OCI-LY7 (cell line): Measurements from ENCODE around the gene PTPRF.

Source experiments
- CTCF ChIP-seq: fragments of 200-600 bp; sonication (generic); conservative IDR thresholded peaks from 2 replicates; pipeline ENCODE4 v1.5.1; 2014; ENCODE audit warnings: mild to moderate bottlenecking, antibody characterized with exemption, low read length, moderate library complexity, mixed read lengths
- EZH2phosphoT487 ChIP-seq: fragments of 200-600 bp; sonication (generic); IDR thresholded peaks from 2 replicates; pipeline ENCODE4 v1.6.1; 2018; ENCODE audit warnings: low read depth, borderline replicate concordance, mild to moderate bottlenecking, mixed run types, antibody characterized with exemption, low read length, moderate library complexity, mixed read lengths

- TF ChIP-seq CTCF = no peak
- TF ChIP-seq EZH2phosphoT487 = no peak
These were observed 78.1 kb downstream of the PTPRF start for GRCh38 chr1:43608827-43609226.
